GM21576 (cell line): ENCODE results near the gene TOM1L2.

Experiments used
- ATAC-seq: cut with Tn5 transposase; IDR thresholded peaks from one replicate; pipeline ENCODE4 v1.9.1; 2021; ENCODE audit warnings: mild to moderate bottlenecking, moderate library complexity; ENCODE audit not compliant: unreplicated experiment

TOM1L2 gene

GRCh38 chr17:17880577-17881196, 91.5 kb downstream of the TOM1L2 start:
- ATAC-seq: no peak

- ATAC-seq: no peak
Measured at GRCh38 chr17:17877529-17878358, 94.5 kb downstream of the TOM1L2 start.

DNA sequence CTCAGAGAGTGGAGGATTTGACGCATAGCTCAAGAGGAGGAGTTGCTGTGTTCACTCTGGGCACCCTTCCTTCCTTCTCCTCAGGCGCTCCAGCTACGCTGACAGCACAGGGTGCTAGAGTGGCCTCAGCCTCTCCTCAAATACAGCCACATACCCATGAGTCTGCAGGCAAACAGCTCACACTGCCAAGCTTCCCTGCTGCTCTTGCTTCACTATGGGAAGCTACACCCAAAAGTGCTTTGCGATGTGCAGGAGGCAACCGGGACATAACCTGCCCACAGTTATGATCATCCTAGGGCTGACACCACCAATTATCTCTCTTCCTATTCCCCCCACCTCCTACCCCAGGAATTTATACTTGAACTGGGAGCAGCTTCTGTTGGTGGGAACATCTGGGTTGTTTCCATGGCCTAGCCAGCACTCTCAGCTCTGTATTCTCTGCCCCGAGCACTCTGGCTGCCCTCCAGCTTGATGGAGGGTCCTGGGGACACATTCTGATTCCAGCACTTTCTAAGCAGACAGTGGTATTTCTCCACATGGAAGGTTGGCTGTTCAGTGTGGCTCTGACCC, 95.2 kb downstream of the TOM1L2 start:
- no peak for ATAC-seq

DNA sequence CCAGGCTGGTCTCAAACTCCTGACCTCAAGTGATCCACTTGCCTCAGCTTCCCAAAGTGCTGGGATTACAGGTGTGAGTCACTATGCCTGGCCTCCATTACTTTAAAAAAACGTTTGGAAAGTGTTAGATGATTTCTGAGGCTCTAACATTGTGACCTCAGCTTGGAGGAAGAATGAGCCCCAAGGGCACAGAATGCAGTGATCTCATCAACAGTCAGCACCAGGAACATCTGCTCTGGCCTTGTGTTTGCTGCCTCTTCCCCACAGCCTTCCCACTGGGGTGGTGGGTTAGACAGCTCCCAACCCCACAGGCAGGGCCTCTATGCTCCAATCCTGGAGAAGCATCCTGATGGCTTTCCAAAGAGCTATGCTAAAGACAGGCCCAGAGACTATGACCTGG, 97.7 kb downstream of the TOM1L2 start:
- no peak for ATAC-seq

- ATAC-seq: no peak
Measured at GRCh38 chr17:17873450-17873991, 98.7 kb downstream of the TOM1L2 start.

GRCh38 chr17:17872547-17873345, 99.5 kb downstream of the TOM1L2 start:
- no peak for ATAC-seq

DNA sequence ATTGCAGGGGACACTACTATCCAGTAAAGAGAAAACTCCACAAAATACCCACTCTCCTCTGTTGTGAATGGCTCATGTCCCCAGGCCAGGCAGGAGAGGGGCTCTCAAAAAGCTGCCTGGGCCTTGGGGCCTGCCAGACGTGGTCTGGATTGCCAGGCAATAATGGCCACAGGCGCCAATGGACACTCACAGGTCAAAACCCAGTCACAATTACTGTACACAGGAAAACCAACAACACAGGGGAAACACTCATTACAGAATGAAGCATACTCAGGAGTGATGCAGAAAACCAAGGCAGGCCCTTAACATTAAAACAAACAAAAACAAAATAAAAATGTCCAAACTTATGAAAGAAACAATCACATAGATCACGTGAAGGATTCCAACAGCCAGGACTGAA, 100.3 kb downstream of the TOM1L2 start:
- no peak for ATAC-seq

- no peak for ATAC-seq
Measured at GRCh38 chr17:17870247-17870646, 102.0 kb downstream of the TOM1L2 start.

- ATAC-seq: no peak
Measured at GRCh38 chr17:17868641-17869522, 103.3 kb downstream of the TOM1L2 start.

- ATAC-seq: no peak
Measured at GRCh38 chr17:17866897-17867296, 105.3 kb downstream of the TOM1L2 start.

GRCh38 chr17:17866425-17866824, 105.8 kb downstream of the TOM1L2 start:
- ATAC-seq: no peak

DNA sequence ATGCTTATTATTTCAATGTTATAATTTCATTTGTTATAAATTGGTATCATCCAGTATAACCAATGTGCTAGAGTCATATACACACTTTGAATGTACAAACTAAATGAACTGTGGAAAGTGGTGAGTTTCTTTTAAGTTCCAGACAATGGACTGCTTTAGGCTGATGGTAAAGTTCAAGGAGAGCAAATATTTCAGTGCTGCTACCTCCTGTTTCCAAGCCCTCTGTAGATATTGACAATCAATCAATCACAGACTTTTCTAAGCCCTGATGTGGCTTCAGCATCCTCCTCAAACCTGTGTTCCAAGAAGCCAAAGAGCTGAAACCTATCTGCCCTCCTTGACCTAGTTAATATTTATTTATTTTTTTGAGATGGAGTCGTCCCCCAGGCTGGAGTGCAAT, 107.2 kb downstream of the TOM1L2 start:
- no peak for ATAC-seq

GRCh38 chr17:17860766-17861107, 111.5 kb downstream of the TOM1L2 start:
- no peak for ATAC-seq

- peak; percentile 47 for ATAC-seq
Measured at GRCh38 chr17:17859909-17860765, 112.1 kb downstream of the TOM1L2 start.

DNA sequence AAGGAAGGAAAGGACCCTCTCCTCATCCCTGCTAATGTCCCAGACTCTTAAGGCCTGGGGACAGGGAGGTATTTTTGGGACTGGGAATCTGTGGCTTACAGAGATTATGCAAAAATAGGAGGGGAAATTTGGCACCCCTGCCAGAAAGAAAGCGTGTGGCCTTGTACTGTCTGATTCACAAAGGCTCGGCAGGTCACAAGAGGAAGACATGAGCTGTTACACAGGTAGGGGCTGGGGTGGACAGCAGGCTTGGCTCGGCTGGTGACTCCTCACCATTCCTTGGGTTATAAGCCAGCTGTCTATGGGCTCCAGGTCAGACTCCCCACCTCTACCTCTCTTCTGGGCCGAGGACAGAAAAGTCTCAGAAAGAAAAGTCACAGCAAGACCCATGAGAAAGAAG, 114.7 kb downstream of the TOM1L2 start:
- ATAC-seq: no peak

DNA sequence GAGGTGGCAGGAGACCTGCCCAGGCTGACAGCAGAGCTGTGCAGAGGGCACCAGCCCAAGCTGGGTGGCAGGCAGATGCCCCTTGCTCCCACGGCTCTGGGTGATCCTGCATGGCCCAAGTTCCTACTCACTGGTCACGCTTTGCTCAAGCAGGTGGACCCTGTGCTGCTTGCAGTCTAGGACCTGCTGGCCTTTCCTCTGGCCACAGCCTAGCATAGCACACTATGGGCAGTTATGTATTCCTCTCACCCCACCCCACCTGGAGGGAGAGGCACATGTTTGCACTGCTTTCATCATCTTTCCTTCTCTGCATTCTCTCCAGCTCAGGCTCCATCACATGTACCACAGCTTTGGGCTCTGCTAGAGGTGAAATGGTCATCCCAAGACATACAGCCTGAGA, 115.8 kb downstream of the TOM1L2 start:
- no peak for ATAC-seq

DNA sequence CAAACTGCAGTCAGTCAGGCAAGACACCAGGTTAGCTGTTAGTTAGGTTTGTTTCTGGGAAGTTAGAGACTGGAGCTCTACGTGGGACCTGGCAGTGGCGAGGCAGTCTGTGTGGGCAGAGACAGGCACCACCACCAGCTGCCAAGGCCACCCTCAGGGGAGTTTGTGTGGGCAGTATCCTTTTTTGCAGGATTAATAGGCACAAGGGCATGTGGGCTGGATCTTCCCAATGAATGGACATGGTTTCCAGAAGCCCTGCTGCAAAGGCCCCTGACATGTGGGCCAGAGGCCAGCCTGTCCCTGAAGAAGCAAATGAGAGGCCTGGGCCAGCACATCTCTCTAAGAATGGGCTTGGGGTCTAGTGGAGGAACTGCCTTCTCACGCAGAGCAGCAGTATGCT, 116.2 kb downstream of the TOM1L2 start:
- ATAC-seq: no peak

DNA sequence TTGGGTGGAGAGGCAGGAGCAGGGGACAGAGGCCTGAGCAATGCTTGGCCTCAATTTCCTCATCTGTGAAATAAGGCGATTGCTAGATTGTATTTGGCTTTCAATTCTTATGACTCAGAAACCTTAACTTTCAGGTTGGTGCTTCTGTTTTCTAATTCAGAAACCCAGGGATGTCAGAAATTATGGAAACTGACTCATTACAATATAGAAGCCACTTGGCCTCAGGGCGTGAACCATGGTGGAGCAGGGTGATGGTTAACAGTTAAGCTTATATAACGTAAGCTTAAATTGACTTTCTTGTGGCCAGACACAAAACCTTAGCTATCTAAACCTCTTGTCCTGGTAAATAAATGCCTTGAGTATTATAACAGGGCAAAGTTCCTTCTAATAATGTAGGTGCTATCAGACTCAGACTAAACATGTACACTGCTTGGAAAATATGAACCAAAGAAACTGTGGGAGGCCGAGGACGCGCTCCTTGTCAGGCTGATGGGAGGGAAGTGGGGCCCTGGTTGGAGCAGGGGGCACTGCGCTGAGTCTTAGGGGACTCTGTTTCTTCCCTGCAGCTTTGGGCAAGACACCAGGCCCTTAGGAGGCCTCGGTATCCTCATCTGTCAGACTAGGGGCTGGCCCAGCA, 118.3 kb downstream of the TOM1L2 start:
- ATAC-seq: no peak

- ATAC-seq: no peak
Measured at GRCh38 chr17:17852930-17853329, 119.3 kb downstream of the TOM1L2 start.
